OCI-LY7 (cell line): ENCODE data around the gene TSPYL1.

Experiments used
- EZH2phosphoT487 ChIP-seq: fragments of 200-600 bp; sonication (generic); IDR thresholded peaks from 2 replicates; pipeline ENCODE4 v1.6.1; 2018; ENCODE audit warnings: low read depth, borderline replicate concordance, mild to moderate bottlenecking, mixed run types, antibody characterized with exemption, low read length, moderate library complexity, mixed read lengths
- TF ChIP-seq, protein P1 (sequence below): fragments of 200-600 bp; sonication (generic); conservative IDR thresholded peaks from 2 replicates; pipeline ENCODE4 v1.5.1; 2014; ENCODE audit warnings: mild to moderate bottlenecking, antibody characterized with exemption, low read length, moderate library complexity, mixed read lengths

DNA sequence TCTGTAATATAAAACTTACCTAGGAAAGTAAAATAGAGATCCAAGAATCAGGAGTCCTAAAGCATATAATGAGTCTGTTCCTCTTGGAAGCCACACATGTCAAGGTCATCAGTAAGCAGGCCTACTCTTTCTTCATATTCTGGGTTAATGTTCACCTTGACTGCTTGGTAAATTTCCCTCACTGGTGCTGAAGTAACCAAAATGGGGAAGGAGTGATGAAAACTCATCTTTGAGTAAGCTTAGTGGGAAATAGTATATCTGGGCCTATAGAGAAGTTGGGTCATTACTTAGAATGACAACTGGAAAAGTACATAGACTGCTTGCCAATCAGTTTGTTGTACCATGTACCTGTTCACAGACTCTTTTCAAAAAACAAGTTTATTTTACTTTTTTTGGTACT lies 32.4 kb downstream of the TSPYL1 start:
- TF ChIP-seq EZH2phosphoT487 = no peak
- TF ChIP-seq, protein P1, sequence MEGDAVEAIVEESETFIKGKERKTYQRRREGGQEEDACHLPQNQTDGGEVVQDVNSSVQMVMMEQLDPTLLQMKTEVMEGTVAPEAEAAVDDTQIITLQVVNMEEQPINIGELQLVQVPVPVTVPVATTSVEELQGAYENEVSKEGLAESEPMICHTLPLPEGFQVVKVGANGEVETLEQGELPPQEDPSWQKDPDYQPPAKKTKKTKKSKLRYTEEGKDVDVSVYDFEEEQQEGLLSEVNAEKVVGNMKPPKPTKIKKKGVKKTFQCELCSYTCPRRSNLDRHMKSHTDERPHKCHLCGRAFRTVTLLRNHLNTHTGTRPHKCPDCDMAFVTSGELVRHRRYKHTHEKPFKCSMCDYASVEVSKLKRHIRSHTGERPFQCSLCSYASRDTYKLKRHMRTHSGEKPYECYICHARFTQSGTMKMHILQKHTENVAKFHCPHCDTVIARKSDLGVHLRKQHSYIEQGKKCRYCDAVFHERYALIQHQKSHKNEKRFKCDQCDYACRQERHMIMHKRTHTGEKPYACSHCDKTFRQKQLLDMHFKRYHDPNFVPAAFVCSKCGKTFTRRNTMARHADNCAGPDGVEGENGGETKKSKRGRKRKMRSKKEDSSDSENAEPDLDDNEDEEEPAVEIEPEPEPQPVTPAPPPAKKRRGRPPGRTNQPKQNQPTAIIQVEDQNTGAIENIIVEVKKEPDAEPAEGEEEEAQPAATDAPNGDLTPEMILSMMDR = no peak
